ENCODE results near the gene SREBF2. TPM values are rescaled to one million over a fixed set of nuclear protein-coding genes. Genes with fewer than 3 reads are reported as not detected.

Gene SREBF2
- total and polyA plus RNA-seq, 2 of the 8 experiments (the other 6 are each of a cell fraction or from before 2014, with no cell fraction given): 125 to 144 TPM

- H3K27ac ChIP-seq (ENCODE audit: low read depth, low read length): no peak overlapping the region
- no peak overlapping the region for H3K18ac ChIP-seq (ENCODE audit: extremely low read depth, low read length)
- H4K20me1 ChIP-seq (replicated peaks in 1 of 2; ENCODE audit: control insufficient read depth in 1 of 2, insufficient read depth in 2 of 2, low read length in 2 of 2): peaks cover 14 to 31% of the 10 kb centered on the region in 2 experiments
- no peak overlapping the region for H3K4ac ChIP-seq (replicated peaks; ENCODE audit: insufficient read length, low read depth, low read length)
- DNase-seq (ENCODE audit: low read depth in 1 of 2, low spot score in 2 of 2) (no peak), FAIRE-seq (no peak)
- H3K27me3 ChIP-seq (replicated peaks in 1 of 4; ENCODE audit: control insufficient read depth in 3 of 4, extremely low read depth in 1 of 4, insufficient read depth in 3 of 4, low read length in 3 of 4): no peaks in the 10 kb centered on the region
- H2BK15ac ChIP-seq (ENCODE audit: low read length): no peak overlapping the region
- no peak overlapping the region for H2BK120ac ChIP-seq (replicated peaks; ENCODE audit: low read depth, low read length)
- H3K4me1 ChIP-seq (replicated peaks in 1 of 4; ENCODE audit: control insufficient read depth in 3 of 4, insufficient read depth in 4 of 4, low read length in 3 of 4): peaks cover 11 to 38% (median 26%) of the 10 kb centered on the region in 4 experiments
- no peak overlapping the region for H2BK20ac ChIP-seq (ENCODE audit: low read length)
- H2BK12ac ChIP-seq (ENCODE audit: low read depth, low read length): no peak overlapping the region
- no peak overlapping the region for H2AK5ac ChIP-seq (ENCODE audit: low read depth, low read length)
- H3K14ac ChIP-seq (ENCODE audit: insufficient read length): no peak overlapping the region
- H3K4me3 ChIP-seq (ENCODE audit: extremely low read depth in 1 of 4, insufficient read depth in 2 of 4, low read depth in 3 of 4, low read length in 4 of 4): no peak overlapping the region
- H3K4me2 ChIP-seq (ENCODE audit: insufficient read depth in 1 of 2, low read depth in 2 of 2, low read length in 2 of 2): no peak overlapping the region; a peak in 2 of 4 replicates
- H3K9me3 ChIP-seq (ENCODE audit: insufficient read depth in 2 of 2, low read depth in 1 of 2, low read length in 1 of 2): no peaks in the 10 kb centered on the region
- CTCF ChIA-PET (ENCODE audit: partially characterized antibody): interaction anchor here (1.0 to 3.8 kb wide), 6 partner anchors 10 to 150 kb away, joined by 3 to 33 read pairs (median 7); no protein-coding TSS in a partner anchor
- POLR2A ChIA-PET (ENCODE audit: partially characterized antibody): interaction anchor here (0.9 to 8.7 kb wide), 5 partner anchors 9 to 33 kb away, joined by 4 to 85 read pairs (median 7); partner anchors contain the start of gene SREBF2
- H3K36me3 ChIP-seq (ENCODE audit: control insufficient read depth in 2 of 4, insufficient read depth in 4 of 4, low read length in 3 of 4): peaks cover 0 to 11% (median 2%) of the 10 kb centered on the region in 4 experiments; a peak in 4 of 8 replicates
- 90% methylated on average over 2 of the region's 2 CpGs; no CpG with 5 or more reads in 1 of the 2 experiments for WGBS, 2 experiments (ENCODE audit: extremely low coverage in 1 of 2, insufficient coverage in 1 of 2, insufficient read length in 1 of 2, insufficient replicate concordance in 2 of 2, low coverage in 1 of 2, low lambda C conversion rate in 2 of 2, missing lambda C conversion rate in 1 of 2)
- H2BK5ac ChIP-seq (ENCODE audit: low read depth, low read length): no peak overlapping the region
- H3K79me2 ChIP-seq (ENCODE audit: control insufficient read depth in 1 of 2, insufficient read depth in 2 of 2, low read length in 2 of 2): peaks cover 34 to 95% of the 10 kb centered on the region in 2 experiments
- H4K8ac ChIP-seq (ENCODE audit: extremely low read depth, insufficient read depth, low read length): no peak overlapping the region
- no peak overlapping the region for H3K56ac ChIP-seq (replicated peaks; ENCODE audit: insufficient read length, low read depth, low read length)
- H3K79me1 ChIP-seq (ENCODE audit: low read depth, low read length): peaks cover 21% of the 10 kb centered on the region
- no peak overlapping the region for H3K9ac ChIP-seq (replicated peaks in 1 of 4; ENCODE audit: extremely low read depth in 1 of 4, low read depth in 3 of 4, low read length in 3 of 4)
- H2AFZ ChIP-seq (ENCODE audit: low read length): no peak overlapping the region
- no peak overlapping the region for H4K5ac ChIP-seq (ENCODE audit: insufficient read length, low read depth, low read length)
- H3K23ac ChIP-seq (ENCODE audit: insufficient read length): no peak overlapping the region
- H4K91ac ChIP-seq (replicated peaks; ENCODE audit: insufficient read length, low read length): no peak overlapping the region
- H3K23me2 ChIP-seq (ENCODE audit: low read depth, low read length): no peaks in the 10 kb centered on the region
- TF ChIP-seq MAFK (IDR thresholded peaks at IDR 0.05; ENCODE audit: low read depth, low read length): no peak
- no peak for TF ChIP-seq BRCA1 (IDR thresholded peaks at IDR 0.05; ENCODE audit: low read depth, low read length)
- TF ChIP-seq GABPA (IDR thresholded peaks at IDR 0.05; ENCODE audit: borderline replicate concordance, insufficient read depth, low read length): no peak
- TF ChIP-seq SUZ12 (IDR thresholded peaks at IDR 0.05; ENCODE audit: low read length): no peak
- TF ChIP-seq ATF3 (IDR thresholded peaks at IDR 0.05; ENCODE audit: insufficient read depth, low read depth, low read length): no peak
- no peak for TF ChIP-seq RNF2 (IDR thresholded peaks at IDR 0.05; ENCODE audit: borderline replicate concordance, low read depth, low read length, missing control alignments, poor library complexity, severe bottlenecking)
- TF ChIP-seq ATF2 (IDR thresholded peaks at IDR 0.05; ENCODE audit: low read length): no peak
- no peak for TF ChIP-seq SP4 (IDR thresholded peaks at IDR 0.05; ENCODE audit: low read length)
- TF ChIP-seq TEAD4 (IDR thresholded peaks at IDR 0.05; ENCODE audit: low read depth, low read length): no peak
- no peak for TF ChIP-seq POLR2A (IDR thresholded peaks at IDR 0.05; ENCODE audit: control extremely low read depth in 1 of 2, low read depth in 2 of 2, low read length in 2 of 2)
- no peak for TF ChIP-seq RAD21 (IDR thresholded peaks at IDR 0.05 in 1 of 2, conservative IDR thresholded peaks at IDR 0.05 in 1 of 2; ENCODE audit: low read depth in 2 of 2, low read length in 2 of 2)
Observed at GRCh38 chr22:41847300-41847699, 14.4 kb downstream of the SREBF2 start.

All from H1 (cell line).